B cell (primary cell): ENCODE results near the gene PRKCA.

Experiments used
- CTCF ChIP-seq: fragments of 200-600 bp; IDR thresholded peaks from one replicate; pipeline ENCODE4 v1.8.0; 2022; ENCODE audit warnings: antibody characterized with exemption, mild to moderate bottlenecking
- EZH2 ChIP-seq: IDR thresholded peaks from 2 replicates; pipeline ENCODE4 v1.6.1; 2012; ENCODE audit warnings: borderline replicate concordance, low read depth, mild to moderate bottlenecking, moderate library complexity, low read length; ENCODE audit not compliant: insufficient read depth, poor library complexity, severe bottlenecking

- TF ChIP-seq CTCF (no peak), EZH2 (no peak)
Observed at GRCh38 chr17:66670206-66670605, 367.8 kb downstream of the PRKCA start.
